HTERT RPE-1 (cell line): Measurements from ENCODE around the gene ELN.

Experiments
- in situ Hi-C: fragments of 300-500 bp; cut with MboI; formaldehyde crosslinking; loops from 4 replicates; pipeline ENCODE4 v1.14.3; 2020; ENCODE audit warnings: low sequenced_read_pairs

The ELN gene

DNA sequence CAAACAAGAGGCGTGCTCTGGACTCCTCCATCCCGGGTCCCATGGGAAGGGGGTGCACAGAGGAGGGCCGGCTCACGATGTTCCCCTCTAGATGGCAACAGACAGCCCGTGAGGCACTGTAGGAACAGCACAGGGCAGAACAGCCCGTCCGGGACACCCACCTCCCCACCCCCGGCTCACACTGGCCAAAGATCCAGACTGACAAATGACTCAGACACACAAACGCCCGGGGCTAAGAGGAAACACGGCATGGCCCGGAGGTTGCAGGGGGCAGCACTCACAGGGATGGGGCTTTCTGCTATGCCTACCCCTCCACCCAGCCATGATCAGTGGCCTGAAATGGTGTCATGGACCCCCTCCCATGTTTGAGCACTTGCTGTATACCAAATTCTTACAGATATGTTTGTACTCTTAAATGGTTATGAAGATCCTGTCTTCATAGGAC is 4.9 kb upstream of the ELN start:
- in situ Hi-C loops: no loop called here

DNA sequence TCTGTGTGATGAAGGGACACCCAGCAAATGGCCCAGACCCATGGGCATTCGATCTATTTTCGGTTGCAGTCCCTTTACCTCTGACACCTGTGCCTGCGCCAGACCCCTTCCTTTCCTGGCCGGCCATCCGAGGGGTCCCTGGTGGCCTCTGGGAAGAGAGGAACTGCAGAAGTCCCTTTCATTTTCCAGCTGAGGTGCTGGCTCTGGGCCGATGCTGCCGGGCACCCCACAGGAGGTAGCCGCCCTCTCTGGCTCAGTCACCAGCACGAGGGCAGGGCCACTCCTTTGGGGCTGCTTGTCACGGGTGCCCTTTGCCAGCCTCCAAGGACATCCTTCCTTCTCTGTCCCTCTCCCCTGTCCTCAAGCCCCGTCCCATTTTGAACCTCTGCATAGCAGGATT is 4.2 kb upstream of the ELN start:
- in situ Hi-C loops: no loop called here

- in situ Hi-C loops: no loop called here
Measured at GRCh38 chr7:74025146-74025545, 2.8 kb upstream of the ELN start.

GRCh38 chr7:74025730-74026129 is 2.2 kb upstream of the ELN start:
- in situ Hi-C loops: no loop called here

GRCh38 chr7:74026406-74026902 is 1.5 kb upstream of the ELN start:
- in situ Hi-C loops: no loop called here

DNA sequence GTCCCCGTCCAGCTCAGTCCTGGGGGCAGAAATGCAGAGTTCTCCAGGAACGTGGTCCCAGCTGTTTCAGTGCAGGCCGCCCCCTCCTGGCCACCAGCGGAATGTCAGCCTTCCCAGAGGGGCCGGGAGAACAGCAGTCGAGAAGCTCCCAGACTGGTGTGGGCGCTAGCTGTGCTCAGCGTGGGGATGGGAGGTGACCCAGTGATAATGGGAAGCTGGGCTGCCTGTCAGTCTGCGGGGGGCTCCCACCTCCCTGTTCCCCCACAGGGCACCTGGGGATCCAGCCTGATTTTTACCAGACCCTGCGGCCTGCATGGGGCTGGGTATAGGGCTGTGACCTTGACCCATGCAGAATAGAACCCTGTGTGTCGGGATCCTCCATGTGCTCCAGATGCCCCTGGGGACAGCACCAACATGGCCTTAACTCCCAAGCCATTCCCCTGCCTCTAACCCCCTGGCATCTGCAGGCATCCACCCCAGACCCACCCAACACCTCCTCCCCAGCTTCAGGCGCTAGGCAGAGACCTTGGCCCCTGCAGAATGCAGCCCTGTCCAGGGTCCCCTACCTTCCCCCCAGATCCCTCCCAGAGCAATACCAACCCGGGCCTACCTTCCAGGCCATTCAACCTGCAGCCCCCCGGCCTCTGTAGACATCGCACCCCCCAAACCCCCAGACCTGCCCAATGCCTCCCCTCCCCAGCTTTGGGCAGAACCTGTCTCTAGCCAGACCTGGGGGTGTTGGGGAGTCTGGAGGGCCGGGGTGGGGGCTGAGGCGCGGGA is 880 bp upstream of the ELN start:
- in situ Hi-C loops: no loop called here

GRCh38 chr7:74028321-74028838 is 407 bp downstream of the ELN start:
- in situ Hi-C loops: no loop called here

DNA sequence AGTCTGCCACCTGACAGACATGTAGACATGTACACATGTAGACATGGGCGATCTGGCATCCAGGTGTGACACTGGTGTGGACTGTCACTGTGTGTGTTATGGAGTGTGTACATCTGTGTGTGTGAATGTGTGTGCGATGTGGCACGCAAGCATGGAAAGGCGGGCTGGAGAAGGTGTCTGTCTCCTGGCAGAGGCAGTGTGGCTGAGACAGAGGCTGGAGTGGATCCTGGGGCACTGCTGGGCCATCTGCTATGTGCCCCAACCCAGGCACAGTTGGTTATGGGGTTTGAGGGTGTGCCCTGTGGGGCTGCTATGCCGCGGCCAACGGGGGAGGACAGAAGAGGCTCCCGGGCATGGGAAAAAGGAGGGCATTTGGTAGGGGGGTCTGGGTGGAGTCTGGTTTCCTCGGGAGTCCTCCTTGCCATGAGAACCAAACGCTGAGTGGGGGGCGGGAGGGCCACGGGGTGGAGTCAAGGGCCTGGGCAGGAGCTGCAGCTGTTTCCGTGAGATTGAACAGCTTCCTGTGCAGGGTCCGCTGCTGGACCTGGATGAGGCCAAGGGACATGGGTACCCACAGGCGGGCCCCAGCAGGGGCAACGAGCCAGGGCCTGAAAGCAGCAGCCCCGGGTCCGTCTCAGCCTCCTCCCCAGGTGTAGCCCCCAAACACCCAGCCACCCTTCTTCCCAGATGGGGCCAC is 1.3 kb downstream of the ELN start:
- in situ Hi-C loops: no loop called here

- in situ Hi-C loops: no loop called here
Measured at GRCh38 chr7:74029991-74030415, 2.0 kb downstream of the ELN start.

DNA sequence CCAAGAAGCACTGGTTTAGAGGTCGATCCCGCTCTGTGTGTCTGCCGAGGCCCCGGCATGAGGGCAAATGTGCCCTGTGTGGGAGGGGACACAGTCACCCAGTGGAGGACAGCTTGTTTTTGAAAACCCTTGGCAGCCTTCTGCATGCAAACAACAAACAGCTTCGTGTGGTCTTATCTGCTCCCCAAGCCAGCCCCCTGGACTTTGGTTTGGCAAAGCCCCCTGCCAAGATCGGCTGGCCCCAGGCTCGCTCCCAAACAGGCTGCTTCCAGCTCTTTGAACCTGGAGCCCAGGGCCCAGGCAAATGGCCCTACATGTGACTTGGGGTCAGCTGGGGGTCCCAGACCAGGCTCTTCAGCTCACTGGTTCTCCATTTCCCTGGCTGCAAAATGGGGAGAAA is 2.9 kb downstream of the ELN start:
- in situ Hi-C loops: no loop called here

DNA sequence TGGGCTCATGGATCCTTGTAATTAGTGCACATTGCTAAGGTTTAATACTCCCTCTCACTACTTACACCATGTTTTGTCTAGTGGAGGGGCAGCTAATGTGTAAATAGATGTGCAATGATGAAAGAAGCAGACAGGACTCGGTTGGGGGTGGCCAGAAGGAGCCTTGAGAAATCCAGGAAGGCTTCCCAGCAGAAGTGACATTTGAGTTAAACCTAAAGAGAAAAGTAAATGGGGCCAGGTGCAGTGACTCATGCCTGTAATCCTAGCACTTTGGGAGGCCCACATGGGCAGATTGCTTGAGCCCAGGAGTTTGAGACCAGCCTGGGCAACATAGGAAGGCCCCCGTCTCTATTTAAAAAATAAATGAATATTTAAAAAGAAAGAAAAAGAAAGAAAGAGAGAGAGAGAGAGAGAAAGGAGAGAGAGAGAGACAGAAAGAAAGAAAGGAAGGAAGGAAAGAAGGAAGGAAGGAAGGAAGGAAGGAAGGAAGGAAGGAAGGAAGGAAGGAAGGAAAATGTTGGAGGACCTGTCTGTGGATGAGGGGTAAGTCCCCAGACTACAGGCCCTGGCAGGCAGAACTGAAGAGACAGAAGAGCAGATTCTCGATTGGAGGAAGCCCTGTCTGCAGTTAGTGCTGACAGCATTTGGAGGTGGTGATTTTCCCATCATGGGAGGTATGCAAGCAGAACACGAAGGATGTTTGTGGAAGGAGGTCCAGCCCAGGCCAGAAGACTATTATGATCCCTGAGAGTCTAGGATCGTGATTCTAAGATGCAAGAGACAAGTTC is 3.6 kb downstream of the ELN start:
- in situ Hi-C loops: no loop called here

GRCh38 chr7:74032191-74032490 is 4.2 kb downstream of the ELN start:
- in situ Hi-C loops: no loop called here

GRCh38 chr7:74032624-74033371 is 4.8 kb downstream of the ELN start:
- in situ Hi-C loops: no loop called here

- in situ Hi-C loops: no loop called here
Measured at GRCh38 chr7:74033372-74034311, 5.7 kb downstream of the ELN start.

- in situ Hi-C loops: no loop called here
Measured at GRCh38 chr7:74037609-74038008, 9.6 kb downstream of the ELN start.

- in situ Hi-C loops: no loop called here
Measured at GRCh38 chr7:74038194-74038961, 10.4 kb downstream of the ELN start.

DNA sequence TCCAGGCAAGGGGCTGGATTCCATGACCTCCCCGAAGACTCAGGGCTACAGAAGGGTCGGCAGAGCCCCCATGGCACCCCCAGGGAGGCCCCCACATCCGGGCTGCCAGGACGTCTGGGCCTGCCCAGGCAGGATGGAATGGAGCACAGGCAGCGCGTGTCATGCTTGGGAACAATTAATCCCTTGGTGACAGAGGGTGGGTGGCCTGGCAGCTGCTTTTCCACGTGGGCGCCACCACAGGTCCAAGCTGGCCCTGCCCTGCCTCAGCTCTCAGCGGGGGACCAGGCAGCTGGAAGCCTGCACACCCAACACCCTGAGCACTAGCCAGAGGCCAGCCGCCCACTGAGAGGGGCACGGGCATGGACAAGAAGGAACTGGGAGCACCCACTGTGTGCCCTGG is 11.4 kb downstream of the ELN start:
- in situ Hi-C loops: no loop called here

GRCh38 chr7:74040101-74040790 is 12.3 kb downstream of the ELN start:
- in situ Hi-C loops: no loop called here
